Liver (tissue), 3 donors: ENCODE measurements around the gene NOP58.

ENCODE experiments used
- GABPA ChIP-seq, 2 donors: IDR thresholded peaks in 1 of 2; conservative IDR thresholded peaks in 1 of 2; 2 replicates each; pipeline ENCODE4 v1.6.1; 2016; ENCODE audit warnings: antibody characterized with exemption in 2 of 2, mild to moderate bottlenecking in 1 of 2, moderate library complexity in 1 of 2
- NR2F2 ChIP-seq: IDR thresholded peaks from 2 replicates; pipeline ENCODE4 v1.6.1; 2016; ENCODE audit warnings: antibody characterized with exemption
- RAD21 ChIP-seq, 2 donors: IDR thresholded peaks; 2 replicates each; pipeline ENCODE4 v1.6.1; 2016; ENCODE audit warnings: antibody characterized with exemption in 2 of 2, mild to moderate bottlenecking in 2 of 2
- RXRA ChIP-seq, 2 donors: IDR thresholded peaks; 2 replicates each; pipeline ENCODE4 v1.6.1; 2017 to 2018; ENCODE audit warnings: antibody characterized with exemption in 2 of 2, mild to moderate bottlenecking in 1 of 2
- SP1 ChIP-seq: IDR thresholded peaks from 2 replicates; pipeline ENCODE4 v1.6.1; 2018; ENCODE audit warnings: antibody characterized with exemption, mild to moderate bottlenecking
- TF ChIP-seq, protein P1 (sequence below): fragments of 150-350 bp; IDR thresholded peaks from 2 replicates; pipeline ENCODE4 v1.5.1; 2017; ENCODE audit warnings: improper control_type of control experiment, low read depth, low read length; ENCODE audit not compliant: missing input control
- TF ChIP-seq, protein P2 (sequence below): IDR thresholded peaks from 2 replicates; pipeline ENCODE4 v1.6.1; 2016; ENCODE audit warnings: antibody characterized with exemption
- TF ChIP-seq, protein P3 (sequence below): IDR thresholded peaks from 2 replicates; pipeline ENCODE4 v1.6.1; 2016; ENCODE audit warnings: antibody characterized with exemption, mild to moderate bottlenecking
- donor health status: healthy.
- donor health status: healthy.

DNA sequence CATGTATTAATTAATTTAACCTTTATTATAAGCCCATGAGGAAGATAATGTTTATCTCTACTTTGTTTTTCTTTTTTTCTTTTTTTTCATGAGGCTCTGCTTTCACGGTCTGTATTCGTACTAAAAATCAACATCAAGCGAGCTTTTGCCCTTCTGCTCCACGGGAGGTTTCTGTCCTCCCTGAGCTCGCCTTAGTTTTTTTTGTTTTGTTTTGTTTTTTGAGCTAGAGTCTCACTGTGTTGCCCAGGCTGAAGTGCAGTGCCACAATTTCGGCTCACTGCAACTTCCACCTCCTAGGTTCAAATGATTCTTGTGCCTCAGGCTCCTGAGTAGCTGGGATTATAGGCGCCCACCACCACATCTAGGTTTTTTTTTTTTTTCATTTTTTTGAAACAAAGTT lies 80.6 kb downstream of the NOP58 start:
- TF ChIP-seq, protein P1, sequence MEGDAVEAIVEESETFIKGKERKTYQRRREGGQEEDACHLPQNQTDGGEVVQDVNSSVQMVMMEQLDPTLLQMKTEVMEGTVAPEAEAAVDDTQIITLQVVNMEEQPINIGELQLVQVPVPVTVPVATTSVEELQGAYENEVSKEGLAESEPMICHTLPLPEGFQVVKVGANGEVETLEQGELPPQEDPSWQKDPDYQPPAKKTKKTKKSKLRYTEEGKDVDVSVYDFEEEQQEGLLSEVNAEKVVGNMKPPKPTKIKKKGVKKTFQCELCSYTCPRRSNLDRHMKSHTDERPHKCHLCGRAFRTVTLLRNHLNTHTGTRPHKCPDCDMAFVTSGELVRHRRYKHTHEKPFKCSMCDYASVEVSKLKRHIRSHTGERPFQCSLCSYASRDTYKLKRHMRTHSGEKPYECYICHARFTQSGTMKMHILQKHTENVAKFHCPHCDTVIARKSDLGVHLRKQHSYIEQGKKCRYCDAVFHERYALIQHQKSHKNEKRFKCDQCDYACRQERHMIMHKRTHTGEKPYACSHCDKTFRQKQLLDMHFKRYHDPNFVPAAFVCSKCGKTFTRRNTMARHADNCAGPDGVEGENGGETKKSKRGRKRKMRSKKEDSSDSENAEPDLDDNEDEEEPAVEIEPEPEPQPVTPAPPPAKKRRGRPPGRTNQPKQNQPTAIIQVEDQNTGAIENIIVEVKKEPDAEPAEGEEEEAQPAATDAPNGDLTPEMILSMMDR: no peak
- TF ChIP-seq, protein P2, sequence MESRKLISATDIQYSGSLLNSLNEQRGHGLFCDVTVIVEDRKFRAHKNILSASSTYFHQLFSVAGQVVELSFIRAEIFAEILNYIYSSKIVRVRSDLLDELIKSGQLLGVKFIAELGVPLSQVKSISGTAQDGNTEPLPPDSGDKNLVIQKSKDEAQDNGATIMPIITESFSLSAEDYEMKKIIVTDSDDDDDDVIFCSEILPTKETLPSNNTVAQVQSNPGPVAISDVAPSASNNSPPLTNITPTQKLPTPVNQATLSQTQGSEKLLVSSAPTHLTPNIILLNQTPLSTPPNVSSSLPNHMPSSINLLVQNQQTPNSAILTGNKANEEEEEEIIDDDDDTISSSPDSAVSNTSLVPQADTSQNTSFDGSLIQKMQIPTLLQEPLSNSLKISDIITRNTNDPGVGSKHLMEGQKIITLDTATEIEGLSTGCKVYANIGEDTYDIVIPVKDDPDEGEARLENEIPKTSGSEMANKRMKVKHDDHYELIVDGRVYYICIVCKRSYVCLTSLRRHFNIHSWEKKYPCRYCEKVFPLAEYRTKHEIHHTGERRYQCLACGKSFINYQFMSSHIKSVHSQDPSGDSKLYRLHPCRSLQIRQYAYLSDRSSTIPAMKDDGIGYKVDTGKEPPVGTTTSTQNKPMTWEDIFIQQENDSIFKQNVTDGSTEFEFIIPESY: no peak
- TF ChIP-seq RAD21 (IDR thresholded peaks at IDR 0.05) (no peak), GABPA (IDR thresholded peaks at IDR 0.05 in 1 of 2, conservative IDR thresholded peaks at IDR 0.05 in 1 of 2) (no peak), NR2F2 (no peak), SP1 (no peak), RXRA (IDR thresholded peaks at IDR 0.05) (no peak)
- TF ChIP-seq, protein P3, sequence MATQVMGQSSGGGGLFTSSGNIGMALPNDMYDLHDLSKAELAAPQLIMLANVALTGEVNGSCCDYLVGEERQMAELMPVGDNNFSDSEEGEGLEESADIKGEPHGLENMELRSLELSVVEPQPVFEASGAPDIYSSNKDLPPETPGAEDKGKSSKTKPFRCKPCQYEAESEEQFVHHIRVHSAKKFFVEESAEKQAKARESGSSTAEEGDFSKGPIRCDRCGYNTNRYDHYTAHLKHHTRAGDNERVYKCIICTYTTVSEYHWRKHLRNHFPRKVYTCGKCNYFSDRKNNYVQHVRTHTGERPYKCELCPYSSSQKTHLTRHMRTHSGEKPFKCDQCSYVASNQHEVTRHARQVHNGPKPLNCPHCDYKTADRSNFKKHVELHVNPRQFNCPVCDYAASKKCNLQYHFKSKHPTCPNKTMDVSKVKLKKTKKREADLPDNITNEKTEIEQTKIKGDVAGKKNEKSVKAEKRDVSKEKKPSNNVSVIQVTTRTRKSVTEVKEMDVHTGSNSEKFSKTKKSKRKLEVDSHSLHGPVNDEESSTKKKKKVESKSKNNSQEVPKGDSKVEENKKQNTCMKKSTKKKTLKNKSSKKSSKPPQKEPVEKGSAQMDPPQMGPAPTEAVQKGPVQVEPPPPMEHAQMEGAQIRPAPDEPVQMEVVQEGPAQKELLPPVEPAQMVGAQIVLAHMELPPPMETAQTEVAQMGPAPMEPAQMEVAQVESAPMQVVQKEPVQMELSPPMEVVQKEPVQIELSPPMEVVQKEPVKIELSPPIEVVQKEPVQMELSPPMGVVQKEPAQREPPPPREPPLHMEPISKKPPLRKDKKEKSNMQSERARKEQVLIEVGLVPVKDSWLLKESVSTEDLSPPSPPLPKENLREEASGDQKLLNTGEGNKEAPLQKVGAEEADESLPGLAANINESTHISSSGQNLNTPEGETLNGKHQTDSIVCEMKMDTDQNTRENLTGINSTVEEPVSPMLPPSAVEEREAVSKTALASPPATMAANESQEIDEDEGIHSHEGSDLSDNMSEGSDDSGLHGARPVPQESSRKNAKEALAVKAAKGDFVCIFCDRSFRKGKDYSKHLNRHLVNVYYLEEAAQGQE: no peak
